CD4-positive, alpha-beta T cell treated with Interleukin-4 for 4 hours (primary cell): ENCODE measurements around the gene LTK.

Experiments used
- DNase-seq: peaks from one replicate; pipeline ENCODE4 v3.0.0-alpha.2; 2020

LTK gene

DNA sequence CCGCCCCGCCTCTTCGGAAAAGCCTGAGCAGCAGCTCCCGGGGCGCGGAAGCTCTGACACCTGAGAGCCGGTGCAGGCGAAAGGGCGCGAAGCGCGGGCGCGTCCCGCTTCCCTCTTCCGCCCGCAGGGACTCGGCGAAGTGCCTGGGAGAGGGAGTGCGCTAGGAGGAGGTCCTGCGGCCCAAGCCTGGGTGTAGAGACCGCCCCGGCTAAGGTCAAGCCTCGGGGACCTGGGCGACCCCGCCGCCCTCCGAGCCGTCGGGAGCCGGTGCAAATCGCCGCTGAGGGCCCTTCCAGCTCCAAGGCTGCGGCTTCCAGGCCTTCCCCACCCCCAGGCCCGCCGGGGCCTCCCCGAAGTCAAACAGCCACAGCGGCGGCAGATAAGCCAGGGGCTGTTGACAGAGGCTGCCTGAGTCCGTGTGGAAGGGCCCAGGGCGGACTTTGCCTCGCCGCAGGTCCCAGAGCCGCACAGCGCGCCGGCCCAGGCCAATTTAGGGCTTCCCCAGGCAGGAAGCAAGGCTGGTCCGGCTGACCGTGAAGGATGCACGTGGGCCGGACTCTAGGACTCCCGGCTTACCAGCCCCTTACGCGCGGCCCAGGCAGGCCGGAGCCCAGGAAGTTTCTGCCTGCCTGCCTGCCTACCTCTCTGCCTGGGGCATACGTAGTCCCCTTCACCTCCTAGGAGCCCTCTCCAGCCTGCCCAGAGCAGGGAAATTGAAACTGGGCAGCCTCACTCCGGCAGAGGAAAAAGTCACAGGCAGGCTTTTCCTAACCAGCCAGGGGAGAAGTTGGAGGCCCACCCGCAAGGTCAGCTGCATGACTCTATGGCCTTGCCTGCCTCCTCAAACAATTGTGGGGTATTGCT is 17.7 kb downstream of the LTK start:
- no peak for DNase-seq

DNA sequence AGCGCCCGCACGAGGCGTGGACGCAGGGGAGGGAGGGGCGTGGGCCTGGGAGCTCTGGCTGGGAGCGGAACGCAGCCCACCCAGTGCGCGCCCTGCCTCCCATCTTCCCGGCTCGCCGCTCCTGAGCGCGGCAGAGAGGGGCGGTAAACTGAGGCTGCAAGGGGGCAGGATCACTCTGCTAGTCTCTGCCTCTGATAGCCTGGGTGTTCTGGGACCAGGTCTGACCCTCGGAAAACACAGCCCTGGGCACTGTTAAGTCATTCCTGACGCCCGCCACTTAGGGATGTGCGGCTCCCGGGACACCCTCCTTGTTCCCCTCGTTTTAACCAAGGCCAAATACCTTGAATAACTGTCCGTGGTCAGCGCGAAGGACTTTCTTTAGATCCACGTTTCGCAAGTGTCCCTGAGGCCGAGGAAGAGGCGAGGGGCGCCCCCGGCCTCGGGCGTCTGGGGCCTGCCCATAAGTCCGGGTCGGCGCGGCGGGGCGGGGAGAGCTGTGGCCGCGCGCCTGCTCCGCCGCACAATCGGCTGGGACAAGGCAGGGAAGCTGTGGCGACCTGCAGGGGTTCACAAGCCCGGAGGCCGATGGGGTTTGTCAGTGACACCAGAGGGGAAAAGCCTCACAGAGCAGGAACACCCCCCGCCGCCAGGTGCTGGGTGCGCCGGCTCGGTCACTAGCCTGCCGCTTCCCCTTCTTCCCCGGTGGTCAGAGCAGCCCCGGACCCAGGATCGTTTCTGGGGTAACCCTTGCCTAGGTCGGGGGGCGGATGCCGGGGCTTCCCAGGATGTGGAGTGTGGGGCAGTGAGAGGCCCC is 18.5 kb downstream of the LTK start:
- no peak for DNase-seq

DNA sequence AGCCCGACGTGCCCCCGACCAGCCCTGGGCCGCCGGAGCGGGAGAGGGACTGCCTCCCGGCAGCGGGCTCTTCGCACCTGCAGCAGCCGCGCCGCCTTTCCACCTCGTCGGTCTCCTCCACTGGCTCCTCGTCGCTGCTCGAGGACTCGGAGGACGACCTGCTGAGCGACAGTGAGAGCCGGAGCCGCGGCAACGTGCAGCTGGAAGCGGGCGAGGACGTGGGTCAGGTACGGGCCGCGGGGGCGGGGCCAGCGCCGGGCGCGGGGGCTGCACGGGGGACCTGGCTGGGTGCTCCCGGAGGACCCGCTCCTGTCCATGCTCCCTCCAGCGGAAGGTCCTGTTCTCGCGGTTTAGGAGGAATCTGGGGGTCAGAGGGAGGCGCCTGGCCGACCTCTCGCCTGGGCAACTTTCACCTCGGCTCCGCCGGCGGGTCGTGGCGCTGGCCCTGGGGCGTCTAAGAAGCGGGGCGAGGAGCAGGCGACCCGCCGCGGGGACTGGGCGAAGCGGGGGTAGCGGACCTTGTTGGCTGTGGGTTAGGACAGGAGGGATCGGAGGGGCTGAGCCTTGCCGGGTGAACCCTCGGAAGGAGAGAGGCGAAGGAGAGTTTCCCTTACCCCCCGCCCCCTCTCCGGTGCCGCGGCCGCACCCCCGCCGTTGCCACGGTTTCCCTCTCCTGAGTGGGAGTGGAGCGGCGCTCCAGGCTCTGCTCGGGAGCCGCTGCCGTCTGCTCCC is 19.3 kb downstream of the LTK start:
- DNase-seq, result no peak

DNA sequence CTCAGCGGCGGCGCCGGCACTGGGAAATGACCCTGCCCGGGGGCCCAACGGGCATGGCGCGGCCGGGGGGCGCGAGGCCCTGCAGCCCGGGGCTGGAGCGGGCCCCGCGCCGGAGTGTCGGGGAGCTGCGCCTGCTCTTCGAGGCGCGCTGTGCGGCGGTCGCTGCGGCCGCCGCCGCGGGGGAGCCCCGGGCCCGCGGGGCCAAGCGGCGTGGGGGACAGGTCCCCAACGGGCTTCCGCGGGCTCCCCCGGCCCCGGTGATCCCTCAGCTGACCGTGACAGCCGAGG is 19.8 kb downstream of the LTK start:
- no peak for DNase-seq

DNA sequence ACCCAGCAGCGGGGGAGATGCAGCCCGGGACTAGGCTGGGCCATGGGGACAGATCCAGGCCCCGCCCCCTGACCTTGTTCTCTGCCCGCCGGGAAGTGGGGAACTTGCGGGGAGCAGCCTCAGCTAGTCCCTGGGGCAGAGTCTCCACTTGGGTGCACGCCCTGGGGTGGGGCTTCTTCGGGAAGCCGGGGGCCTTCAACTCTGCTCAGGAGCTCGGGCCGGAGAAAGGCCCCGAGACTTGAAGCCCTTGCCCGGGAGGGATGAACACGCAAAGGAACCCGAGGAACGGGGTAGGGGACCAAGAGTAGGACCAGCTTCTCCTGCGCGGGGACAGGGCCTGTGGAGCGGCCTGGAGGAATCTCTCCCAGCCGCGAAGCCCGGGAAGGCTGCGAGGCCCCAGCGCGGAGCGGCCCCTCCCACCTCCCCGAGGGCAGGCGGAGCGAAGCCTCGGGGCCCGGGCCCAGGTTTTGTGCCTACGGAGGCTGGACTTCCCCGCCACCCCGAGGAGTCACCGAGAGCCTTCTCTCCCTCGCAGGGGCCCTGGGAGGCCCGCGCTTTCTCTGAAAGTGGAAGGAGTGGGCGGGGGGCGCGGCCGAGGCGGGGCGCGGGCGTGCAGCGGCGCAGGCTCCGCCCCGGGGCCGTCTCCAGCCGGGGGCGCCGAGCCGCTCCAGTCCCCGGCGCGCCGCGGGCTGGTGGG is 20.3 kb downstream of the LTK start, which contains the start of gene ITPKA:
Gene ITPKA (plus strand): TSS at position 670 of the 697 bp plus-strand sequence. CDS start 54 bp downstream, outside the sequence.
- peak; percentile 74 for DNase-seq

DNA sequence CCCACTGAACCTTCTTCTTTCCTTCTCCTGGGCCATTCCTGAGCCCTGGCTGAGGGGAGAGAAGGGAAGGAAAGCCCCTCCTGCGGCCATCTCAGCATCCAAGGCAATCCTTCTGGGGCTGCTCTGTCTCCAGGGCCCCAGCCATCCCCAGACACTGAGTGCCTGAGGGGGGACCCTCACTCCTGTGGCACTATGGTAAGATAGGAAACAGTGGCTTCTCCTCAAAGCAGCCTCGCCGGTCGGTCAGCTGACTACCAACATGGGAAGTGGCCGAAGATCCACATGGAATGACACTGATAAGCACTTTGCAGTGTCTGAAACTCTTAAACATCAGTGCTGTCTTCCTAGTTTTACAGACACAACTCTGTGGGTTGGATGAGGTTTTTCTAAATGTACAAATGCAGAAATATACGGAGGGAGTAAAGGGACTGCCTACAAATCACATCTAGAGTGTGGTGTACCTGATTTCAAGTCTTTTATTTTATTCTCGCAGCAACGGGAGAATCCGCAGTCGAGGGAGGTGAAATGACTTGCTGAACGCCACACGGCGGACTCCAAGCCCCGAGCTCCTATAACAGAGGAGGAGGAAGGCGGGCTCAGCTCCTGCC is 20.9 kb downstream of the LTK start:
- no peak for DNase-seq

DNA sequence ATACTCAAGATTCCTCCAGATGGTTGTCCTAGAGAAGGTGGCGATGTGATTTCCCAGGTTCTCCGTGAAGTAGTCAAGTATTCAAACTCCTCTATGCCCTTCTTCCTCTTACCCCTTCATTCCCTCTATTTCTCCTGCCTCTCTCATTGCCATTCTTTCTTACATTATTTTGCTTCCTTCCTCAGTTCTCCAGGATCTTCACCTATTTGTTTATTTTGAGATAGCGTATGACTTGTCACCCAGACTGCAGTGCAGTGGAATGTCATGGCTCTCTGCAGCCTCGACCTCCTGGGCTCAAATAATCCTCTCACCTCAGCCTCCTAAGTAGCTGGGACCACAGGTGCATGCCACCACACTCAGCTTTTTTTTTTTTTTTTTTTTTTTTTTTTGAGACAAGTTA is 21.7 kb downstream of the LTK start:
- DNase-seq, result no peak

DNA sequence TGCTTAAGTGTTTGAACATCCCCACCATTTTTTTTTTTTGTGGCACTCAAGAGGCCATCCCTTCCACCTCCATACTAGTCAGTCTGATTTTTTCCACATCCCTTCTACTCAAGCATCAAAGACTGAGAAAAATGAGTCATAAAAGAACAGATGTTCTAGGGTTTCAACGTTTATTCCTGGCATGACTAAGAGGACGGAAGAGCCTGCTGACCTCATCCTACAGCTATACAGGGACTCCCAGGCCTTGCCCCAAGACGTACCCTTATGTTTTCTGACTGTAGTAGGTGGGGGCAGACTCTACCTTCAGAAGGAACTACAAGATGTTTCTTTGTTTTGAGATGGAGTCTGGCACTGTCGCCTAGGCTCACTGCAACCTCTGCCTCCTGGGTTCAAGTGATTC is 23.3 kb downstream of the LTK start:
- DNase-seq, result no peak

DNA sequence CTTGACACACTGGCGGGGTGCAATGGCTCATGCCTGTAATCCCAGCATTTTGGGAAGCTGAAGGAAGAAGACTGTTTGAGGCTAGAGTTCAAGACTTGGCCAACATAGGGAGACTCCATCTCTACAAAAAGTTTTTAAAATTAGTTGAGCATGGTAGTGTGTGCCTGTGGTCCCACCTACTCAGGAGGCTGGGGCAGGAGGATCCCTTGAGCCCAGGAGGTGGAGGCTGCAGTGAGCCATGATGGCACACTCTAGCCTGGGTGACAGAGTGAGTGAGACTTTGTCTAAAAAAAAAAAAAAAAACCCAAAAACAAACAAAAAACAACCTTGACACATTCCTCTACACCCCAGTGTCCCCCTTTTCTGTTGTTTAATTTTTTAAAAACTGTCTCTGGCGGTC is 24.0 kb downstream of the LTK start:
- no peak for DNase-seq

DNA sequence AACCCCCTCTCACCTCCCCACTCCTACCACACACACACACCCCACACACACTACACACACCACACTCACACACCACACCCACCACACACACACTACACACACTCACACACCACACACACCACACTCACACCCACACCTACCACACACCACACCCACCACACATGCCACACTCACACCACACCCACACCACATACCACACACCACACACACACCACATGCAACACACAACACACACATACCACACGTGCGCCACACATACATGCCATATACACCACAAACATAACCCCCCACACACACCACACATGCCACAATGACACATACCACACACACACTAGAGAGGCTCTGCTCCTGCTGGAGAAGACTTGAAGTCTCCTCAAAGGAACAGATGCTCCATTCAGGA is 25.8 kb downstream of the LTK start:
- peak; percentile 34 for DNase-seq

DNA sequence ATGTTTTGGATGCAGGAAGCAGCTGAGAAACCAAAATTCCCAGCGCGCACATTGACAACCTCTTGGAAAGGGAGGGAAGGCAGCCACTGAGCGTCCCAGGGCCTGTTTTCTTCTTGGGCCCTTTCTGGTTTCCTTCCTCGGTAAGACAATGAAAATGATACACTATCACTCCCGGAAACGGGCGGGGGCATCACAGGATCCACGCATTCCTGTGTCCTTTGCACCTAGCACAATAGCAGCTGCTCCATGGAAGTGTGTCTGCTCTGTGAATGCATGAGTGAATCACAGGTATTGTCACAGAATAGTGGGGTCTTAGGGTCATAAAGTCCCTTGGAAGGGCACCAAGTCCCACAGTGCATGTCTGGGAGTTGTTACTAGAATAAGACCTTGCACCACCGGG is 26.2 kb downstream of the LTK start:
- DNase-seq, result no peak

DNA sequence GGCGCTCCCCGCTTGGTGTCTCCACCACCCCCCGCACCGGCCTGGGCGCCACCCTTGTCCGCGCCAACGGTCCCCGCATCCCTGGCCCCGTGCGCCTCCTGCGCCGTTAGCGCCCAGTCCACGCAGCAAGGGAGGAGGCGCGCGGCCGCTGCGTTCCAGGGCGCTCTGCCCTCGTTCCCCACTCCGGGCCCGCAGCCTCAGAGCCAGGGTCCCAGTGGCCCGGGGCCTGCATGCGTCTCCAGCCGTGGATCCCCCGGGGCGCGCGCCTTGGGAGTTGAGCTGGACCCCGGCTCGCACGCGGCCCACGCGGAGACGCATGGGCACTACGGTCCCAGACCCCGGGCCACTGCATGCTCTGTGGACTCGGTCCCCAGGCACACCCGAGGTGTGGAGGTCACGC is 27.3 kb downstream of the LTK start:
- no peak for DNase-seq

DNA sequence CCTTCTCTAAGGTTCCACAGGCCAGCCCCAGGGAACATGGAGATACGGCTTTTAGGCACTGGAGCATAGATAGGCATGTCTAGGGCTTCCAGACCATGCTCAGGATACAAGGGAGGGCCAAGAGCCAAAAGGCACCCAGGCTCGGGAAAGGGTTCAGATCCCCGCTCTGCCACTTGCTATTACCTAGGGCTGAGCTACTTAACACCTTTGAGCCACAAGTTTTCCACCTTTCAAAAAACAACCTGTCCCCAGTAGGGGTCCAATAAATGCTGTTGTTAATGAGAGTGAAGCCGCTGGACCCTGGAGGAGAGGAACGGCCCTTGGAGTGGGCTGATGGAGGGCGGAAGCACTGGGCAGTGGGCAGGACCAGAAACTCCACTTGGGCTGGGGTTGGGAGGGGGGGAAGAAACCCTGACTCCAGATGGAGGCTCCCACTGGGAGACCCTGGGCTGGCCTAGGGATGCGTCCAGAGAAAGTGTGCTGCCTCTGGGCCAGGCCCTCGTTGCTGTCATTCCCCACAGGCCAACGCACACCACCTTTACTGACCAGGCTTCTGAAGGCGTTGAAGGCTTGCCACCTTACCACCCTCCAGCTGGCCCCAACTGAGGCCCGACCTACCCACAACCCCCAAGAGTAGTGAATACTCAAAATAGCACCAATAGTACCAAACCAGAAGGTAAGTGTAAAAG is 28.5 kb downstream of the LTK start:
- no peak for DNase-seq

DNA sequence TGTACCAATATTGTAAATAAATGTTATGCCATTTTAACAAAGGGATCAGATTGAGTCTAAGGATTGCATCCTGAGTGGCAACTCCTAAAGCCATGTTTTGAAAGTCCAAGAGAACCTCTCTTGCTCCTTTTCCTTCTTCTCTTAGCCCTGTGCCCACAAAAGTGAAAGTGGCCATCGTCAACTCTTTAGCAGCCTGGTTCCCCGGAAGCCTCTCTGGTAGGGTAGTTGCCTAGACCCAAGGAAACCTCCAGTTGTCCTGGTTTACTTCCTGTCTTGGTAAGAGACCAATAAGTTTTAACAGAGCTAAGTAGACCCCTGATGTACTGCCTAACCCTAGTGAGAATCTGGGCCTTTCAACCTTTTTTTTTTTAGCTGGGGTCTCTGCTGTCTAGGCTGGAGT is 30.1 kb downstream of the LTK start:
- DNase-seq, result peak; percentile 40

DNA sequence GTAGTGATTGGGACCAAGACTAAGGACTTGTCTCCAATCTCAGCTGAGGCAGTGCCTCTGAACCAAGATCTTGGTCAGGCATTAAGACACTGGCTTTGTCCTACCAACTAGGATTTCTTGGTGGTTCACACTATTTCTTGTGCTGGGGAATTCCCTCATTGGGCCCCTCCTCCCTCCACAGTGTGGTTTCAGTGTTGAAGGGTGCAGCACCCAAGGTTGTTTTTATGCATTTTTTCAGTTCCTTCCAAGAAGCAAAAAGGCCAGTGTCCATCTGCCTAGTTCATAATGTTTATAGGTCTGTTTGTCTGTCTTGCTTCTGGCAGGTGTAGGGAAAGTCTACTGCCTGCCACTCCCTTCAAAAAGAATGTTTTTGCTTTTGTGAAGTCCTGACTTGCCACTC is 30.5 kb downstream of the LTK start:
- DNase-seq, result peak; percentile 64

DNA sequence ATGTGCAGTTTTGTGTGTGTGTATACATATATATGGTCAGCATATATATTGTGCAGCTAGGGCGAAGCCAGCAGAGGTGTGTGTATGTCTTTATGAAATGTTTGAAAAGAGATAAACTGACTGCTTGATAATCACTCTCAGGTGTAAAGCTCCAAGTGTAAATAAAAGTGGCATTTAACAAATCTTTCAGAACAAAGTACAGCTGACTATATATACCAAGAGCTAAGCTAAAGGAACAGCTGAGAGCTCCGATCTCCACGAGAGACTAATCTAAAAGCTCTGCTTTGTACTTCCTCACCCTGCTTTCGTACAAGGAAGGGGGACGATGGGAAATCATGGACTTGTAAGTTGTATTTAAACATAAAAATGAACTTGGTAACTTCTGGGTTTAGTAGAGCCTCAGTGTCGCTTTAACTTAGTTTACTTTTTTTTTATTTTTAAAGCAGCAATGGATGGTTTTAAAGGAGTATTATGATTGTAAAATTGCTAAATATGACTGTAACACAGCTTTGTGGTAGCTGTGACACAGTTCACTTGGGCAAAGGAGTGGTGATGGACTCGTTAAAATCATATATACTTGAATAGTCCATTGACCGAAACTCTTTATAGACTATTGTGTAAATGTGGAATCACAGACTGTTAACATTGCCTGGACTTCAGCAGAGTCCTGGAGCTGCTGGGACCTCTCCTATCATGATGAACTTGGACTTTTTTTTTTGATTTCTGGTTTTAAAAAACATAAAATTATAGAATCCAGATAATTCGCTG is 31.3 kb downstream of the LTK start:
- no peak for DNase-seq

DNA sequence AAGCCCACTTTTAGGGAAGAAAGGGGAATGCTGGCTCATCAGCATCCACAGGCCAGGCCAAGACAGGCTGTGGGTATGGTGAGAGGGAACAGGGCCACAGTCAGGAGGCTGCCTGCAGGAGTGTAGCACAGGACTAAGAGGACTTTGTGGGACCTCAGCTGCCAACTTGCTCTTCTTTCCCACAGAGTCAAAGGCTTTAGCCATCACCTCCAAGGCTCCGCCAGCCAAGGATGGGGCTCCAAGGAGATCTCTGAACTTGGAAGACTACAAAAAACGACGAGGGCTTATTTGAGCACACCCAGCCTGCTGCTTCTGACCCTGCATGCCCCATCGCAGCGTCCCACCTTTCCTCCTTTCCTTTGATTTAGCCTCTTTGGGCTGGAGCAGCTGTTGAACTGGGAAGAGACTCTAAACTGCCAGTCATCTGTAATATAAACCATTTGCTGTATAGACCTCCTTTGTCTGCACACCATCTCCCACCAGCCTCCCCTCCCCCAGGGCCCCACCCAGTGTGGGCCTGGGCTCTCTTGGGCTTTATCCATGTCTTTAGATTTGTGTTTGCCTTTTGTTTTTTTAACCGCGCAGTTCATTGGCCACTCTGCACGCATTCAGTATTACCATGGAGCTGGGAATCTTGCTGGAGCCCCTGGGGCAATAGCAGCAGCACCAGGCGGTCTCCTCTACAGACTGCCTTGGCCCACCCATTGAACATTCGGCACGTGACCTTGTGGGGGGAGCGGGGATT is 33.1 kb downstream of the LTK start:
- no peak for DNase-seq

DNA sequence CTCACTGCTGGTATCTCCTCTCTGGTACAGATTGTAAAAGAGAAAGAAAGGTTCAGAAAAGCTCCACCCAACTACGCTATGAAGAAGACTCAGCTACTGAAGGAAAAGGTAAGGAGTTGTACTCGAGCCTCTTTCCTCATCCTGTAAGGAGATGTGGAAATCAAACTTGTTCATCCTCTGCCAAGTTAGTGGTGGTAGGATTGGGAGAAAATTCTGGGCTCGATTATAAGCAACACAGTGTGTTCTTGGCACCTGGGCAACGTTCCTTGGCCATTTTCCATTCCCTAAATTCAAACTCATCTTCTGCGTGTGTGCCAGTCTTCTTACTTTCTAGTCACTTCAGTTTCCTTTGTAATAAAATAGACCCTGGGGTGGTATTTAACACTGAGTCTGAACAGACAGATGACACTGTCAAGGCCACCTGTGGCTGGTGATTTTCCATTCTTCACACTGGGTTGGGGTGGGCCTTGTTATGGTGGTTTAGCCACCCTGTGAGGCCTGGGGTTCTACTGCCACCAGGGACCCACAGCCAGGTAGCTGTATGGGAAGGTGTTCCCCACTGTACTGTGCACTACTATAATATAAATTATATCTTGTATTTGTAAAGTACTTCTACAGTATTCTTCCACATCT is 37.1 kb downstream of the LTK start:
- DNase-seq, result no peak

DNA sequence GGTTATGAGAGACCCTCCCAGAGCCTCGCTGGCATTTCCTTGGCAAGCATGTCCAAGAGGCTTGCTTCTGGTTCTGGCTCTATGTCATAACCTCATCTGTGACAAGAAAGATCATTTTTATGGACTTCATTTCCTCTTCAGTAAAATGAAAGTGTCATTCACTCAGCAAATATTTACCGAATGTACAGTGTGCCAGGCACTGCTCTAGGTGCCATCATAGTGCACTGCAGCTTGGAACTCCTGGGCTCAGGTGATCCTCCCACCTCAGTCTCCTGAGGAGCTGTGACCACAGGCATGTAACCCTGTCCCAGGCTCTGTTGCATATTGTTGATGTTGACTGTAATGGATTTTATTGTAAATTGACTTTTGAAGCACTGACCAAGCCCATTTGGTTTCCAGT is 38.7 kb downstream of the LTK start:
- DNase-seq, result no peak

DNA sequence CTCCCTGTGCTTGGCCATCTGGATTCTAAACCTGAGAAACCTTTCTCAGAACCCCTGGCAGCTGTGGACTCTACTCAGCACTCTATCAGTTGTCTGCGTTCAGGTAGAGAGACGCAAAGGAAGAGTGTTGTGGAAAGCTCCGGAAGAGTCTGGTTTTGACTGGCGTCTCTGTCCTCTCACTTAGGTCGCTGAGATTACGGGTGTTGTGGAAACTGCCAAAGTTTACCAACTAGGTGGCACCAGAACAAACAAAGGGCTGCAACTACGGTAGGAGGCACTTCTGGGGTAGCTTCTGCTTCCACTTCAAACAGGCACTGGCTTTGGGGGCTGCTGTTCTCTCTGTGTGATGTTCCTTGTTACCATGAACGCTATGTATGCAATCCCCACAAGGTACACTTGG is 39.2 kb downstream of the LTK start:
- no peak for DNase-seq
